Measurements from ENCODE around the gene DHRS13.

DHRS13 gene, protein sequence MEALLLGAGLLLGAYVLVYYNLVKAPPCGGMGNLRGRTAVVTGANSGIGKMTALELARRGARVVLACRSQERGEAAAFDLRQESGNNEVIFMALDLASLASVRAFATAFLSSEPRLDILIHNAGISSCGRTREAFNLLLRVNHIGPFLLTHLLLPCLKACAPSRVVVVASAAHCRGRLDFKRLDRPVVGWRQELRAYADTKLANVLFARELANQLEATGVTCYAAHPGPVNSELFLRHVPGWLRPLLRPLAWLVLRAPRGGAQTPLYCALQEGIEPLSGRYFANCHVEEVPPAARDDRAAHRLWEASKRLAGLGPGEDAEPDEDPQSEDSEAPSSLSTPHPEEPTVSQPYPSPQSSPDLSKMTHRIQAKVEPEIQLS

GRCh38 chr17:28902819-28903545 lies at the start of gene DHRS13:
Gene DHRS13 (minus strand): TSS chr17:28903079. CDS start chr17:28902944, 135 bp downstream.
- DNase-seq = peak; percentile 93

DNA sequence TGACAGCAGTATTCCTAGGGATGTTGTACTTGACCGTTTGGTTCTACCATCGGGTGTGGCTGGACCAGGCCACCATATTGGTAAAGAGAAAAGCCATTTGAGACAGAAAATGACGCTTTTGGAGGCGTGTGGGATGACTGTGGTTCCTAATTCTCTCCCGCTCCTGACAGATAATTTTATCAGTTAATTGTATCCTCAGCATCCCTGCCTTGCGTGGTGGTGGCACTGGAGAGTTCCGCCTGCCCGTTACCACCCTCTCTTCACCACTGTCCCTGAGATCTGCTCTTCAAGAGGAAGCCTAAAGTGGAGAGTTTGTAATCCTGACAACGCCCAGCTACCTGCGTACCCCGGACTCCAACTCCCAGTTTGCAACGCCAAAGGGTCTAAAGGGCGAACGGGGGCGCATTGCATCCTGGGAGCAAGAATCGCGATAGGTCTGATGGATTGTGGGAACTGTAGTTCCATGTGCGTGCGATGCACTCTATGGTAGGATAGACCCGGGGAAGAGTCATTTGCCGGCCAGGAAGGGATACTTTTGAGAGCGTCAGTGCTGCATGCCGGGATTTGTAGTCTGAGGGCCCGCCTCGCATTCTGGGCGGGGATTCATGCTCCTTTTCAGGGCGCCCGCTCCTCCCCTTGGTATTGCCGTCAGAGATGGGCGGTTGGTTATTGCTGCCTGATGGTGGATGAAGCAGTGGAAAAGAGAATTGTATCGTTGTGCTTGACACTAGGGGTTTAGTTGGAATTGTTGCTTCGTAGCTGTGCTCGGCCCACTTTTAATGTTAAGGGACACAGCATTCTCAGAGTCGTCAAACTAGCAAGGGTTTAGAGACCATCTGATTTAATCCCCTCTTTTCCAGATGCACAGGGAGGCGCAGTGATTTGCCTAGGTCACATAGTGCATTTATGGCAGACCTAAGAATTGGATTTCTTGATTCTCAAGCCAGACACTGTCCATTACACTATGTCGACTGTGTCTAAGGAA lies 49.4 kb upstream of the DHRS13 start:
- peak; percentile 96 for DNase-seq

DNA sequence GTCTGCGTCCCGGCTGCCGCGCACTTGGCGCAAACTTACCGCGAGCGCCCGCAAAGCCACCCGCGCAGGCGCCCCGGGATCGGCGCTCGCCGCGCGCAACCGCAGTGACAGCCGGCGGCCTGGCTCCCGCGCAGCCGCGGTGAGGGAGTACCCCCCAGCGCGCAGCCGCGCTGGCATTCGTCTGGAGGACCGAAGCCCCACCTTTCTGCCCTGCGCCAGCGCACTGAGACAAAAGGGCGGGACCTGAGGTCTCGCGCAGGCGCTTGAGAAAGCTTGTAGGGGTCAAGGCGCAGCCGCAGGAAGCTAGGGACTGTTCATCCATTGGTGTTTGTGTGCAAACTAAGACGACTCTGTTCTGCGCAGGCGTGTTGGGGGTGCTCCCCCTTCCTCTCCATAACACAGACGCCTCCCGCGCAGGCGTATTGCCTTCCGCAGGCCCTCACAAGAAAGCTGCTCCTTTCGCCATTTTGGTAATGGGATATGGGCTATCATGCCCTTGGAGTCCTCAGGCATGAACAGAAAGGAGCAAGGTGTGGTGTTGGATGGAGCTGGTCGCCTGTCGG lies 48.6 kb upstream of the DHRS13 start, which contains the start of gene PHF12:
TSS of gene PHF12 (minus strand) at position 91 of the 563 bp plus-strand sequence. CDS start 558 bp downstream, outside the sequence.
- peak; percentile 99 for DNase-seq

DNA sequence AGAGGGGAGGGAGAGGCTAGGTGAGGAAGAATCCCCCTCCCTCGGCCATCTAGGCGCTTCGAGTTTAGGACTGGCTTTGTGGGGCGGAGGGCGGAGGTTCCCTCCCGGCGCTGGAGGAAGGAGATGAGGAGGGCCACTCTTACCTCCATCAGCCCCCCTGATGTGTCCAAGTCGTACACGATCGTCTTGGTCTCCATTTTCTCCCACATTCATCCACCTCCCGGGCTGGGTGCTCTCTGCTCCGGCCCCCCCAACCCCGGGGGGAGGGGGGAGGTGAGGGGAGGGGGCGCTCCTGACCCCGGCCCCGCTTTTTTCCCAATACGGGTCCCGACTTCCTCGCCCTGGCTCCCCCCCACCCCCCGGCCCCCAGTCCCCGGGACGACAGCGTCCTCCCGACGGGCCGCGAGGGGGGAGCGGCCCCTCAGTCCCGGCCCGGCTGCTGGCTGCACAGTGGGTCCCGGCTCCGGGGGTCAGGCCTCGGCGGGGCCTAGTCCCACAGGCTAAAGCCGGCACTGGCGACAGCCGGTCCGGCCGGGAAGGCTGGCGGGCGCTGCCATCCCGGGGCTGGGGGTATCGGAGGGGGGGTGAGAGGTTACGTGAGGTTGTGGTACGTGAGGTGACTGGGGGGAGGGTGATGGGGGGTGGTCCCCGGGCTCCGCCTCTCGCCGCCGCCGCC lies 48.0 kb upstream of the DHRS13 start:
- DNase-seq = no peak

- peak; percentile 31 for DNase-seq
These were observed 47.3 kb upstream of the DHRS13 start for GRCh38 chr17:28950017-28950751.

DNA sequence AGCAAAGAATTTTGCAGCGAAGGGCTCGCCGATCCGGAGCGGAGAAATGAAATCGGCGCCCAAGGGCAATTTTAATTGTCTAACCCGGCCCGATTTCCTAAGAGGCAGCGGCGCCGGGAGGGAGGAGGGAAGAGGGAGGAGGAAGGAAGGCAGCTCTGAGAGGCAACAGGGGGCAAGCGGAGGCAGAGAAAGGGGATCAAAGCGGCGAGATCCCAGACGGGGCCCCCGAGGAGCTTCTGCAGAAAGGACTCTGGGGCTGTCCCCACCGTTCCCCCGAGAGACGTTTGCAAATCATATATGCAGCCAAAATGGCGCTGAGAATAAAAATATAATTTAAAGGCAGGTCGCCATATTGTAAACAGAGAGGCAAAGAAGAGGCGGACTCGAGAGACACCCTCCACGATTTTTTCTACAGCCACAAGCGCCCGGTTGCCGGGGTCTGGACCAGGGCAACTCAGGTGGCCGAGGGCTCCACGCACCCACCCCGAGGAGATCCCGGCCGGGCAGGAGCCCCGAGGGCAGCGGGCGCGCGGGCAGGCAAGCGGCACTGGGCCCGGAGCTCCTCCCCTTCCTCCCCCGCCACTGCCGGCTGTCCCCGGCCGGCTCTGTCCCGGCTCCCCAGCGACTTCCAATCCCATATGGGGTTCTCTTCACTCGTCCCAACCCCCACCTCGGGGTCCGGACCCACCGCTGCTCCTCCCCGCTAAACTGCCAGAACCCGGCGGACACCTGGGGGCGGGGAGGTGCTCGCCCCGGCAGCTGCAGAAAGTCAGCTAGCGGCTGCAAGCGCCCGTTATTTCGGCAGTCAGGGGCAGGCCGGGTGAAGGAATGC lies 46.5 kb upstream of the DHRS13 start:
- peak; percentile 36 for DNase-seq

DNA sequence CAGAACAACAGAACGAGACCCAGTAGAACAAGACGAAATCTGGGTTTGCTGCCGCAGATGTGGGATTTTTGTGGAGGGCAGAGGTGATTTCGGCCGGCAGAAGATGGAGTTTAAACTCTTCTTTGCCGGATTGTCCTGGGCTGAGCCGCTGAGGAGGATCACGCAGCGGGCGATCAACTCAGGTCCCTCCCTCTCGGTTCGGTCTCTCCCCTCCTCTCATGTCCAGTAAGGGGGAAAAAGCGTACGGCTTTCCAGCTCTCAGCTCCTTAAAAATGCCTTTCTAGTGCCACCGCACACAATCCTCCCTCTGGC lies 46.0 kb upstream of the DHRS13 start:
- DNase-seq = no peak

GRCh38 chr17:28948342-28948741 lies 45.5 kb upstream of the DHRS13 start:
- DNase-seq = no peak

- DNase-seq = no peak
These were observed 44.8 kb upstream of the DHRS13 start for GRCh38 chr17:28947639-28948038.

GRCh38 chr17:28946239-28946638 lies 43.4 kb upstream of the DHRS13 start:
- DNase-seq = no peak

DNA sequence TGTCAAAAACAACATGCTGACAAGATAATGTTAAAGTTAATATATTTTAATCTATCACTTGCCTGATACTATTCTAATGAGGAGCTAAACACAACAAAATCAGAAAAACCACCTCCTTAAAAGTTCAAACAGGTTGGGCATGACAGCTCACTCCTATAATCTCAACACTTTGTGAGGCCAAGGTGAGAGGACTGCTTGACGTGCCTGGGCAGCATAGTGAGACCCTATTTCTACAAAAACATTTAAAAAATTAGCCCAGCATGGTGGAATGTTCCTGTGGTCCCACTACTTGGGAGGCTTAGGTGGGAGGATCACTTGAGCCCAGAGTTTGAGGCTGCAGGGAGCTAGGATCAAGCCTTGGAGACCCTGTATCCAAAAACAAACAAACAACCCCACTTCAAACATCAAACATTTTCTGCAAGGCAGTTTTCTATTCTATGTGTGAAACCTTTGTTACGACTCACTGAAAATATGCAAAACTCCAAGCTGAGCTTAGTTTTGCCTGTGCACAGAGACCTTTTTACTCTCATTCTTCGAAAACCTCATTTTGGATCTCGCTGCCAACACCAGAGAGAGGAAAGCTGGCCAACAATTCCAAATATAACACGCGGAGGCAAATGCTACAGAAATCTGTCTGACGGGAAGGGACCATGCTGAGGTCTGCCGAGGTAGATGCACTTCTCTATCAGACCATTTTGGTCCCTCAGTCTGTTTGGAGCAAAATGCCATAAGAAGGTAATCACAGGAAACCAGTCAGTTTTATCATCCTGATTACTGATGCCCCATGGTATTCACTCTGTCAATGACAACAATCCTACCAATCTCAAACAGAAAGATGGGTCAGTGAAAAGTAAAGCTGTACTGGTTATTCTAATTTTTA lies 42.2 kb upstream of the DHRS13 start:
- no peak for DNase-seq

- DNase-seq = no peak
These were observed 41.5 kb upstream of the DHRS13 start for GRCh38 chr17:28944343-28944742.

- DNase-seq = no peak
These were observed 40.0 kb upstream of the DHRS13 start for GRCh38 chr17:28942925-28943324.

GRCh38 chr17:28941251-28941650 lies 38.4 kb upstream of the DHRS13 start:
- no peak for DNase-seq

DNA sequence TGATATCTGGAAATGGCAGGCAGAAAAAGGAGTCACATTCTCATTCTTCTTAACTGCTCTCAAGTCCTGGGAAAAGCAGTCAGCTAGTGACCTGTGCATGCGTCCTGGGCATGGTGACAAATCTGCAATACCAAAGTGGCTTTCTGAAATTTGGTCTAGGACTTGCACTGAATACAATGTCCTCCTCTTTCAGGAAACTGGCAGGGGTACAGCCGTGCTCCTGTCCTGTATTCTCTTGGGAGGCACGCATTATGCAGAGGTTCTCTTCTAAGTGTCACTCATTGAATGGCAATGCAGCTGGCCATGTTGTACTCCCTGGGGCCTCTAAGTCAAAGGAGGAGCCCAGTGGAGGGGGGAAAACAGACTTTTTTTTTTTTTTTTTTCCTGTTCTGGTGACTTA lies 37.8 kb upstream of the DHRS13 start:
- peak; percentile 76 for DNase-seq

DNA sequence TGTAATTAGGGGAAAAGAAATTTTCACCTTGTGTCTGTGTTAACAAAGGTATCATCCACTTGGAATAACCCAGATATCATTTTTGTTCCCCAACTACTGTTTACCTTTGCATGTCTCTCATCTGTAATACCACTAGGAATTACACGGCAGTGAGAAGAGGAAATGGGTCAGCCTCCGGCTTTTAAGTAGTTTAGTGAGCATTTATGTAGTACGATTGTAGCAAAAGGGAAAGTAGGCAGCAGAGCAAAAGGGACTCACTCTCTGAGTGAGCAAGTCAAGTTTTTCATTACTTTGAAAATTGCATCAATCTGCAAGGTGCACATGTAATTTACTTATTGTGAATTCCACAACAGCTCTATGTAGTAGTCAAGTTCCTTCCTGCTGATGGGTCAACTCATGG lies 37.3 kb upstream of the DHRS13 start:
- no peak for DNase-seq

DNA sequence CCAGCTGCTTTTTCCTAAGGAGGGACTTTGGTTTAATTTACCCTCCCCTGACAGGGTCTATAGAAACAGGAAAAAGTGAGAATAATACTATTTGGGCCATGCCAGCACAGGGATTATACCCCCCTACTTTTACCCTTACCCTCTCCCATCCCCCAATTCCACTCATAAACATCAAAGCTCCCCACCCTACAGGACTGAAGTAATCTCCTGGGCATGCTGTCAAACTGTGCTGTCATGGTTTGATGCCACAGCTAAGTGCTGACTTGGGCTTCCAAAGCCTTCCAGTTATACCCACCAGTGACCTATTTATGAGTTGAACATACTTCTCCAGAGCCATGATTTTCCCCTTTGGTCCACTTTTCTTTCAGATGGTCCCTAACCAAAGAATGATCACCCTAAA lies 35.7 kb upstream of the DHRS13 start:
- DNase-seq = no peak

- DNase-seq = no peak
These were observed 34.3 kb upstream of the DHRS13 start for GRCh38 chr17:28937044-28937729.

All from NCI-H2107 (cell line).